Measurements from ENCODE around the gene DYNC2H1. TPM values are rescaled to one million over a fixed set of nuclear protein-coding genes. Genes with fewer than 3 reads are reported as not detected.
"Not testable (repeated sequence)": the region's sequence is repeated elsewhere in the genome, so short reads cannot be mapped to it uniquely, and the experiment has no call there.

The DYNC2H1 gene
- polyA plus RNA-seq, 3 donors, result 39.1 to 48.3 (median 45.1) TPM

DNA sequence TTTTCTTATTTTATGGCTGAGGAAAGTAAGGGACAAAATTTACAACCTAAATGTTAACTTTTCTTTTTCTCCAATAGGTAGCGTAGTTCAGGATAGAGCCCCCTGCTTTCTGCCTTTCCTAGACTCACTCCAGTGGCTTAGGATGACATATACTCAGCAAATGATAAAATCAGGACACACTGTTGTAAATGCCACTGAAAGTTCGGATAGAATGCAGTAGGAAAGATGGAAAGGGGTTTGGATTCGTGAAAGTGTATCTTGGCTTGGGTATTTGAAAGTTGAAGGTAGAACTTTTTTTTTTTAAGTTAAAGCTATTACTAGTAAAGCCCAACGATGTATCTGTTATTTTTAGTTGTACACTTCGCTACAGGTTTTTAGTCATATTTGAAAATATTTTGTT is 2.2 kb downstream of the DYNC2H1 start:
- DNase-seq (ENCODE audit: low read depth in 3 of 3, low spot score in 2 of 3), result no peak

GRCh38 chr11:103112364-103112763 is 3.1 kb downstream of the DYNC2H1 start:
- DNase-seq (ENCODE audit: low read depth in 3 of 3, low spot score in 2 of 3), result no peak

- DNase-seq (ENCODE audit: low read depth in 3 of 3, low spot score in 2 of 3), result no peak
Measured at GRCh38 chr11:103114836-103115235, 5.6 kb downstream of the DYNC2H1 start.

- no peak for DNase-seq (ENCODE audit: low read depth in 3 of 3, low spot score in 2 of 3)
Measured at GRCh38 chr11:103125462-103125861, 16.2 kb downstream of the DYNC2H1 start.

DNA sequence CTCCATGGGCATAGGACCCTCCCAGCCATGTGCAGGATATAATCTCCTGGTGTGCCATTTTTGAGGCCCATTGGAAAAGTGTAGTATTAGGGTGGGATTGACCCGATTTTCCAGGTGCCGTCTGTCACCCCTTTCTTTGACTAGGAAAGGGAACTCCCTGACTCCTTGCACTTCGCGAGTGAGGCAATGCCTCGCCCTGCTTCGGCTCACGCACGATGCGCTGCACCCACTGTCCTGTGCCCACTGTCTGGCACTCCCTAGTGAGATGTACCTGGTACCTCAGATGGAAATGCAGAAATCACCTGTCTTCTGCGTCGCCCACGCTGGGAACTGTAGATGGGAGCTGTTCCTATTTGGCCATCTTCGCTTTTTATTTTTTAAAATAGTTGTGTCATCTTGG is 32.8 kb downstream of the DYNC2H1 start:
- DNase-seq (ENCODE audit: low read depth in 3 of 3, low spot score in 2 of 3), result not testable (repeated sequence)

DNA sequence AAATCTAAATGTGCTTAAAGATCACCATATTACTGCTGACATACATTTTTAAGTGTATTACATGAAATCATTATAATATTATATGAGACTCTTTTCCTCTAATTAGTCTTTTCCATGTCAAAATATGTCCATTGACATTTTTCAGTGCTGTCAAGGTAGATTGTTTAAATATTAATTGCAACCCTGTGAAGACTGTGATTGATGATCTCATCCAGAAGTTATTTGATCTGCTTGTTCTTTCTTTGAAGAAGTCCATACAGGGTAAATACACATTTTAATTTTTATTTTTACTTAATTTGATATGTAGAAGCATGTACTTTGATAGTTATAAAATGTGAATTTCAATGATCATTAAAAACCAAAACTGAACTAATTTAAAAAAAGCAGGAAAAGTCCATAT is 38.4 kb downstream of the DYNC2H1 start:
- DNase-seq (ENCODE audit: low read depth in 3 of 3, low spot score in 2 of 3), result no peak

GRCh38 chr11:103157542-103157941 is 48.3 kb downstream of the DYNC2H1 start:
- DNase-seq (ENCODE audit: low read depth in 3 of 3, low spot score in 2 of 3), result no peak

DNA sequence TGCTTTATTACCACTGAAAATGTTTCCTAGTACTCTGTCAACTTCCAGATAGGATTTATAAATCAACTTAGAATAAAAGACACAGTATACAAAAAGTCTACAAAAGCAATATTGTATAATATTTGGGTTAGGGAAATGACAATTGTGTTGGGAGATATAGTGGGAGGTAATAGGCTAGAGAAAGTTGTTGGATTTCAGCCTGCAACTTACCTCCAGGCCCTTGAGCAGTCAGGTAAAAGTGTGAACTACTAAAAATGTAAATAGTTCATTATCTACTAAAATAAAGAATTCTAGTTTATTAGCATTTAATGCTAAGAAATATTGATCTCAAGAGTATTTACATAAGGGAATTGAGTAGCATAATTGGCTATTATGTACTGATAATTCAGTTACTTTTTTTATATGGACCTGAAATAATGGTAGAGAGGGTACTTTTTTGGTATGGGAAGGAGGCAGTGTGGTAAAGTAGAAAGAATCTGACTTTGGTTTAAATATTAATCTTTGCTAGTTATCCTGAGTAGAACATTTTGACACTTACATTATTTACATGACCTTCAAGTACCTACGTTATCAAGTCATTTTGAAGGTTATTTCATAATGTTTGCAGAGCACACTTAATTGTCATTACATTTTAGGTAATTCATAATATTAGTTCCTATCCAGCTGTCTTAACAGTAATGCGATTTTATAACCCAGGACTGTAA is 55.0 kb downstream of the DYNC2H1 start:
- no peak for DNase-seq (ENCODE audit: low read depth in 3 of 3, low spot score in 2 of 3)

- DNase-seq (ENCODE audit: low read depth in 3 of 3, low spot score in 2 of 3), result no peak
Measured at GRCh38 chr11:103167166-103167565, 57.9 kb downstream of the DYNC2H1 start.

- no peak for DNase-seq (ENCODE audit: low read depth in 3 of 3, low spot score in 2 of 3)
Measured at GRCh38 chr11:103170865-103171264, 61.6 kb downstream of the DYNC2H1 start.

- DNase-seq (ENCODE audit: low read depth in 3 of 3, low spot score in 2 of 3), result no peak
Measured at GRCh38 chr11:103175461-103176129, 66.4 kb downstream of the DYNC2H1 start.

GRCh38 chr11:103183981-103184611 is 74.9 kb downstream of the DYNC2H1 start:
- no peak for DNase-seq (ENCODE audit: low read depth in 3 of 3, low spot score in 2 of 3)

GRCh38 chr11:103202048-103202651 is 92.9 kb downstream of the DYNC2H1 start:
- DNase-seq (ENCODE audit: low read depth in 3 of 3, low spot score in 2 of 3), result peak in 2 of 3 donors; percentile 9 to 15

- no peak for DNase-seq (ENCODE audit: low read depth in 3 of 3, low spot score in 2 of 3)
Measured at GRCh38 chr11:103210543-103210942, 101.3 kb downstream of the DYNC2H1 start.

GRCh38 chr11:103215812-103216211 is 106.6 kb downstream of the DYNC2H1 start:
- no peak for DNase-seq (ENCODE audit: low read depth in 3 of 3, low spot score in 2 of 3)

- no peak for DNase-seq (ENCODE audit: low read depth in 3 of 3, low spot score in 2 of 3)
Measured at GRCh38 chr11:103220133-103220532, 110.9 kb downstream of the DYNC2H1 start.

GRCh38 chr11:103222806-103223205 is 113.6 kb downstream of the DYNC2H1 start:
- DNase-seq (ENCODE audit: low read depth in 3 of 3, low spot score in 2 of 3), result no peak

DNA sequence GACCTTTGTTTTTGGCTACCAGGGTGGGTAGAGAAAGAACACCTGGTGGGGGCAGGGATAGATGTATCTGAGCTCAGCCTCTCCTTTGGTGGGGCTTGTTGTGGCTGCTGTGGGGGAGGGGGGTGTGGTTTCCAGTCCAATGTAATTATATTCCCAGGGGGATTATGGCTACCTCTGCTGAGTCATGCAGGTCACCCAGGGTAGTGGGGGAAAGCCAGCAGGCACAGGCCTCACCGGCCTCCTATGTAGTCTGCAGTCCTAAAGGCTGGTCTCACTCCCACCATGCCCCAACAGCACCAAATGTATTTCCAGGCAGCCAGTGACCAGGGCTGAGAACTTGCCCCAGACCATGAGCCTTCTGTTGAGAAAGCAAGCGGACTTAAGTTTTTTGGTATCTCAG is 119.6 kb downstream of the DYNC2H1 start:
- DNase-seq (ENCODE audit: low read depth in 3 of 3, low spot score in 2 of 3), result no peak

DNA sequence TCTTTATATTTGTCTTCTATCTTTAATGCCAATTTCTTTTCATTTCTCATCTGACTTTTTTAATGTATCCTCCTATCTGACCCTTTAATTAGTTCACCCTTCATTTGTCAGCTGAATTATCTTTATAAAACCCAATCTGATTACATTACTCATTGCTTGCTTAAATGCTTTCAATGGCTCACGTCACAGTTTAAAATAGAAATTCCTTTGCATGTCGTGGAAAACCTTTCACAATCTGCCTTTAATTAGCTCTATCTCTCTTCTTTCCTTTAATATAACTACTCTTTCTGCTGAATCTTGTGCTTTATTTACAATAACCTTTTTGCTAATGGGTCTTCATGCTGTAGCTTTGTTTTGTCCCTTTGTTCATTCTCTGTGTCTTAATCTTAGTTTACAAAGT is 125.7 kb downstream of the DYNC2H1 start:
- no peak for DNase-seq (ENCODE audit: low read depth in 3 of 3, low spot score in 2 of 3)

GRCh38 chr11:103241574-103241973 is 132.3 kb downstream of the DYNC2H1 start:
- DNase-seq (ENCODE audit: low read depth in 3 of 3, low spot score in 2 of 3), result no peak

GRCh38 chr11:103254123-103254522 is 144.9 kb downstream of the DYNC2H1 start:
- no peak for DNase-seq (ENCODE audit: low read depth in 3 of 3, low spot score in 2 of 3)

GRCh38 chr11:103257360-103257759 is 148.1 kb downstream of the DYNC2H1 start:
- no peak for DNase-seq (ENCODE audit: low read depth in 3 of 3, low spot score in 2 of 3)

Measured in right renal cortex interstitium (tissue), 3 donors.